NK-92 (cell line): ENCODE data around the gene ZNF264.
"Not testable (repeated sequence)": the region's sequence is repeated elsewhere in the genome, so short reads cannot be mapped to it uniquely, and the experiment has no call there.

Experiments
- DNase-seq: peaks from one replicate; lab custom pipeline; 2025; ENCODE audit not compliant: unreplicated experiment; lab: John Stamatoyannopoulos, UW

ZNF264 gene

GRCh38 chr19:57191141-57192076 lies at the start of gene ZNF264:
TSS of gene ZNF264 (plus strand) at chr19:57191500. CDS start at chr19:57191914, 414 bp downstream.
- no peak for DNase-seq

DNA sequence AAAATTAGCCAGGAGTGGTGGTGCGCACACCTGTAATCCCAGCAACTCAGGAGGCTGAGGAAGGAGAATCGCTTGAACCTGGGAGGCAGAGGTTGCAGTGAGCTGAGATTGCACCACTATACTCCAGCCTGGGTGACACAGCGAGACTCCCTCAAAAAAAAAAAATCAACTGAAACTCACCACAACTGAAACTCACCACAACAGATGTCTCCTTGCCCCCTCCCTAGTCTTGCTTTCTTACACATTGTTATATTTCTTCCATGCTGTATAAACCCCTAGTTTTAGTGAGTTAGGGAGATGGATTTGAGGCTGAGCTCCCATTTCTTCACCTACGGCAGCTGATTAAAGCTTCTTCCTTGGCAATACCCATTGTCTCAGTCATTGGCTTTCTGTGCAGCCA lies 49.6 kb upstream of the ZNF264 start:
- no peak for DNase-seq

DNA sequence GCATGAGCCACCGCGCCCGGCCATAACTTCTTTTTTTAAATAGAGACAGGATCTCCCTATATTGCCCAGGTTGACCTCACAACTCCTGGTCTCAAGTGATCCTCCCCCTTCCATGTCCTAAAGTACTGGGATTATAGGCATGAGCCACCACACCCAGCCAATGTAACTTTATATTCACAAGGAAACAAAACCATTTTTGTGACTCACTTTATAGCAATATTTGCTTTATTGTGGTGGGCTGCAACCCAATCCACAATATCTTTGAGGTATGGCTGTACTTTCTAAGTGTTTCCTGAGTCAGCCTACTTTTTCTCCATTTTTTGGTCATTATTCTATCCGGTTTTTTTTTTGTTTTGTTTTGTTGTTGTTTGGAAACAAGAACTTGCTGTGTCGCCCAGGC lies 38.4 kb upstream of the ZNF264 start:
- no peak for DNase-seq

DNA sequence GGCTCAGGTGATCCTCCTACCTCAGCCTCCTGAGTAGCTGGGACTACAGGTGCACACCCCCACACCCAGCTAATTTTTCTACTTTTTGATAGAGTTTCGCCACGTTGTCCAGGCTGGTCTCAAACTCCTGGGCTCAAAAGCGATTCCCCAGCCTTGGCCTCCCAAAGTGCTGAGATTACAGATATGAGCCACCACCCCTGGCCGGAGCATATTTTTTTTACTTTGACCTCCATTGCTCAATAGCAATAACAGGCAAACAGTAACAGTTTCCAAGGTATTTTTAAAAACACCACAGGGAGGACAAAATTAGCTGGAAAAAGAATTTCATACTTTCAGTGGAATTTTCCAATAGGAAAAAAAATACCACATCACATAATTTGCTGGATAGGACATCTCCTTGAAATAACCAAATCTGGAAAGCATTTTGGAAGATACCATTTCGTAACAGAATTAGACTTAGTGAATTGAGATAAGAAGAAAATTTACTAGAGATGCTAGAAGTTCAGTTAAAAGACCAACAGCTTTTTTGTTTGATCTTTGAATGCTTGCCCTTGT lies 29.2 kb upstream of the ZNF264 start:
- no peak for DNase-seq

DNA sequence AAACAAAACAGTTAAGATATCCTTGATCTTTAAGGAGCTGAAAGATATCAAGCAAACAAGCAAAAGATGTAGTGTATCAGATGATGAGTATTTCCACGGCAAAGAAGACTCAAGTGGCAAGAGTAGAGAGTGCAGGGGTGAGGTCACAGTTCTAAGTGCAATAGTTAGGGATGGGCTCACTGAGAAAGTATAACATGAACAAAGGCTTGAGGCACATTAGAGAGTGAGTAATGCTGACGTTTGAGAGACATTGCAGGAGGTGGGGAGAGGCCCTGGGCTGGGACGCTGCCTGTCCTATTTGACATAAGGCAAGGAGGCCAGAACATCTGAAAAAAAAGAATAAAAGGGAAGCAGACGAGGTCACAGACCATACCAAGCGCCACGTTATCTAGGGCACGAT lies 25.5 kb upstream of the ZNF264 start:
- DNase-seq = no peak

DNA sequence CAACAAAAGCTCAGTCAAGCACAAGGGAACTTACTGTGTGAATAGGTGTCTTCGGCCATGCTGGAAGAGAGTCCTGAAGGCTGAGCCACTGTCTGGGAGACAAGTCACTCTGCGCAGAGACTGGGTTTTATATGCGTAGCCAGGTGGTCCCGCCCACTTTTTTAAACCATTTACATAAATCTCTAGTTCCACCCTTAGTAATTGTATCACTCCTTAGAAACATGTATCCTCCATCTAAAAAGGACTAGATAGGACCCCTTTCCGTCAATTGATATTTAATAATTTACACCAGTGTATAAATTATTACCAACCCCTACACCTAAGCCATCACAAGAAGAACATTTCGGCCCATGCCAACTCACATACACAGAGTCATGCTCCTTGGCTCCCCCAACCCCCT lies 23.9 kb upstream of the ZNF264 start, which contains the start of gene DUXA:
TSS of gene DUXA (minus strand) at position 101 of the 400 bp plus-strand sequence. CDS start at position 59, 42 bp downstream.
- DNase-seq = no peak

DNA sequence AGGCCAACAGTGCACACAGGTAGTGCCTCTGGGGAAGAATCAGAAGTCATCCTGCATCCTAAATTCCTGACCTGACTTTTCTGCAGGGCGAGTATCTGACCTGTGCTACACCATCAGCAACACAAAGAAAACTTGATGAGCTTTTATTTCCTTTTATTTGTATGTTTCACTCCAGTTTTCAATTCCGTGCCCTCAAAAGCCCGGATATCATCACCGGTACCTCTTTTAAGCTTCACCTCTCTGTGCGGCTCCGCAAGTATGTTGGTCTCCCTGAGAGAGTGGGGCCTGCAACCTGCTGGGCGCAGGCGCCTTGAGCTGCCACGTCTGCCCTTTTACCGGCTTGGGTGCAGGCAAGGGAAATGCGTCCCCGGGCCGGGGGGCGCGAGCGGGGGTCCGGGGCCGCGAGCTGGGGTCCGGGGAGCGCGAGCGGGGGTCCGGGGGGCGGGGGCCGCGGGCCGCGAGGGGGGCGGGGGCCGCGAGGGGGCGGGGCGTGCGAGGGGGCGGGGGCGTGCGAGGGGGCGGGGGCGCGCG lies 19.7 kb upstream of the ZNF264 start:
- DNase-seq = no peak

DNA sequence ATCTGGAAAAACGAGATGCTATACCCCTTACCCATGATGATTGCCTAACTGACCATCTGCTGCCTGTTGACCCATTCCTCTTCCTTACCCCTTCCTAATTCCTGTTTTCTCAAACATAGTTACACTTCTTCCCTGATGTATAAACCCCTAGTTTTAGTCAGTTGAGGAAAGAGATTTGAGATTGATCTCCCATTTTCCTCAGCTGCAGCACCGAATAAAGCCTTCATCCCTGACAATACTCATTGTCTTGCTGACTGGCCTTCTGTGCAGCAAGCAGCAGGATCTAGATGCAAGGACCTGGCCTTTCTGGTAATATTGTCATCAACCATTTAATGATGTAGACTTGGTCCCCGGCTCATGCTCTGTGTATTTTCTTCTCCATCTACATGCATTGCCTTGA lies 999 bp upstream of the ZNF264 start:
- DNase-seq = no peak

- DNase-seq = no peak
Observed at GRCh38 chr19:57192077-57192420, 749 bp downstream of the ZNF264 start.

DNA sequence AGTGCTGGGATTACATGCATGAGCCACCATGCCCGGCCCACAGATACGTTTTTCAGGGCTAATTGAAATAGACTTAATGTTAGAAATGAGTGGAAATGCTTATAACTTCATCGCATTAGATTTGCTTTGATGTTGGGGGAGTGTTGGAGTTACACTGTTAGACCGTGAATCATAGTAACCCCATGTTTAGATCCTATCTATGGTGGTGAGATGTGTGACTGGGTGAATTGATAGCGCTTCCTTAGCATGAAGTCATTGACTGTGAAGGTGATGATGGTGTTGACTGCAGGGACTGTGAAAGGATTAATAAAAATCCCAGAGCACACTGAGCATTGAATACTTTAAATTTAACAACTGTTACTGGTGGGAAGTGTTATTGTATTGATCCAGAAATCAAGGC lies 1.7 kb downstream of the ZNF264 start:
- no peak for DNase-seq

DNA sequence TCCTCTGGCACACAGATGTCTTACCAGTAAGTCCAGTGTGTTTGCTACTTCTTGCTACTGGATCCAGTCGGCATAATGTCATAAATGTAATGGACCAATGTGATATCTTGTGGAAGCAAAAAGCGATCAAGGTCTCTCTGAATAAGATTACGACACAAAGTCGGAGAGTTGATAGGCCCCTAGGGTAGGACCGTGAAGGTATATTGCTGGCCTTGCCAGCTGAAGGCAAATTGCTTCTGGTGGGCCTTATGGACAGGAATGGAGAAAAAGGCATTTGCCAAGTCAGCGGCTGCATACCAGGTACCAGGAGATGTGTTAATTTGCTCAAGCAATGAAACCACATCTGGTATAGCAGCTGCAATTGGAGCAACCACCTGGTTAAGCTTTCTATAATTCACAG lies 6.6 kb downstream of the ZNF264 start:
- DNase-seq = not testable (repeated sequence)

DNA sequence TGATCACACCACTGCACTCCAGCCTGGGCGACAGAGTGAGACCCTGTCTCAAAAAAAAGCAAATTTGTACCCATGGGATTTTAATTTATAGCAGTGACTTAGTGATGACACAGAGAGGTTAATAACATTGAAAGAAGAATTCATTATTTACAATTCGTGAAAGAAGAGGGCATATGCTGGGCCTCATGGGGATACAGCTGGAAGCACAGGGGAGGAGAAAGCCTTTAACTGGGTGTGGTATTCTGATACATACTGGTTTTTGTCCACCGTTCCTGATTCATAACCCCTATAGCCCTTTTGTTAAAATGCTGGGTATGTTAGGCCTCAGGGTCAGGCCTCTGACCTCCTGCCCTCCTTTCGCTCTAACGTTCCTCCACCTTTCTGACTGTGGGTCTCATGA lies 10.9 kb downstream of the ZNF264 start:
- DNase-seq = no peak

DNA sequence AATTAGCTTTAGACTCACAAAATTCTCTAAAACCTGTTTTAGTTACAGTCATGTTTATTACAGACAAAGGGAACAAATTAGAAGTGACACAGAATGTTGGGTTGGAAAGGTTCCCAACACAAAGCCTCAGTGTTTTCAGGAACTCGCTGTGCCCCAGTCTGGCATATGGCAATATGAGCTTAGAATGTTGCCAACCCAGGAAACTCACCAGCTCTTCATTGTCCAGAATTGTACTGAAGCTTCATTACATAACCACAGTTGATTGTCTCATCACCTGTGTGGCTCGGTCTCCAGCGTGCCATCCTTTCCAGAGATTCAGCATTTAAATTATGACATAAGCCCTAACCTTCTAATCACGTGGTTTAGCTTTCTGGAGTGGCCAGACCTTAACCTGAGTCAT lies 19.1 kb downstream of the ZNF264 start:
- DNase-seq = no peak

DNA sequence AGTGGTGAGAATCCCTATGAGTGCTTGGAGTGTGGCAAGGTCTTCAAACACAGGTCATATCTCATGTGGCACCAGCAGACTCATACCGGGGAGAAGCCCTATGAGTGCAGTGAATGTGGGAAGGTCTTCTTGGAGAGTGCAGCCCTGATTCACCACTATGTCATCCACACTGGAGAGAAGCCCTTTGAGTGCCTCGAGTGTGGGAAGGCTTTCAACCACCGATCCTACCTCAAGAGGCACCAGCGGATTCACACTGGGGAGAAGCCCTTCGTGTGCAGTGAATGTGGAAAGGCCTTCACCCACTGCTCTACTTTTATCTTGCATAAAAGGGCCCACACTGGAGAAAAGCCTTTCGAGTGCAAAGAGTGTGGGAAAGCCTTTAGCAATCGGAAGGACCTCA lies 20.8 kb downstream of the ZNF264 start:
- DNase-seq = no peak

- DNase-seq = no peak
Observed at GRCh38 chr19:57227502-57227901, 36.2 kb downstream of the ZNF264 start.

DNA sequence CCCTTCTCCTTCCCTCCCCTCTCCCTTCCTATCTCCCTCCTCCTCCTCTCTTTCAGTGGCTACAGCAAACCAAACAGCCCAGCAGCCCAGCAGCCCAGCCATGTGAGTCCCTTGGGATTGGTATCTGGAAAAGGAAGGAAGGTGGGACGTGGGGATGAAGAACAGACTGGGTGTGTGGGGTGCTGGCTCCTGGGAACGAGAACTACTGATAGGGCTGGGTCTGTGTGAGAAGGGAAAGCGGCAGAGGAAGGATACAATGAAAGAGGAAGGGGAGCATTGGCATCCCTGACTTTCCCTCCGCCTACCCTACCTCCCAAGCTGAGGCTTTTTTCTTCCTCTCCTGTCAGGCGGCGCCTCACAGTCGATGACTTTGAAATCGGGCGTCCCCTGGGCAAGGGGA lies 40.4 kb downstream of the ZNF264 start:
- no peak for DNase-seq

- no peak for DNase-seq
Observed at GRCh38 chr19:57233207-57233606, 41.9 kb downstream of the ZNF264 start.

- no peak for DNase-seq
Observed at GRCh38 chr19:57239982-57240310, 48.6 kb downstream of the ZNF264 start.

GRCh38 chr19:57240311-57241090 lies 49.2 kb downstream of the ZNF264 start, which contains the start of gene ZNF805:
TSS of gene ZNF805 (plus strand) at chr19:57240632. CDS start at chr19:57240892, 260 bp downstream.
- DNase-seq = peak; percentile 51

DNA sequence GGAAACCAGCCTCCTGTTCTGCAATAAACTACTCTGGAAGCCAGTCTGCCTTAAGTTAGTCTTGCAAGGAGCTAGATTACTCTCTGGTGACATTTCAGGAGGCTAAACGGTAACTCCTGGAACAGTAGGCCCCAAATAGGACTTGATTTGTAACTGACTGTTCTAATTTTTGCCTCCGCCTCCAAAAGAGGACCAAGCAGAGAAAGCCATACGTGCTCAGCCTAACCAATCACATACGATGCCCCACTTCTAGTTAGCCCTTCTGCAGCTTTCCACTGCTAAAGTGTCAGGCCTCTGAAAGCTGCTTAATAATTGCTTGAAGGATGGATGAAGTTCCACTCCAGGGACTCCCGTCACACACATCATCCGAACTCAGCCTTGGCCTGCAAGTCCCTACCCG lies 49.9 kb downstream of the ZNF264 start:
- no peak for DNase-seq

GRCh38 chr19:57242821-57243220 lies 51.5 kb downstream of the ZNF264 start:
- no peak for DNase-seq

- no peak for DNase-seq
Observed at GRCh38 chr19:57244513-57244912, 53.2 kb downstream of the ZNF264 start.
